ENCODE measurements around the gene SHROOM2. TPM values are rescaled to one million over a fixed set of nuclear protein-coding genes. Genes with fewer than 3 reads are reported as not detected.

SHROOM2 gene

Small RNA genes within 50 kb of the gene (small RNA-seq; reads per million reads assigned to genes)
- gene RF00019, result not detected

Data from skeletal muscle satellite cell (primary cell).